SU-DHL-6 (cell line): ENCODE data around the gene LSM14B.

Source experiments
- H2AFZ ChIP-seq: fragments of 200-600 bp; sonication (generic); 2 replicates; pipeline ENCODE4 v1.6.1; 2014; ENCODE audit warnings: low read depth, mild to moderate bottlenecking, moderate library complexity, mixed read lengths, antibody characterized with exemption, low read length; ENCODE audit not compliant: severe bottlenecking
- H3F3A ChIP-seq: fragments of 200-600 bp; shearing (Covaris generic); 2 replicates; pipeline ENCODE4 v1.6.0; 2016; ENCODE audit warnings: antibody characterized with exemption, mild to moderate bottlenecking; ENCODE audit not compliant: insufficient read depth
- H3K27ac ChIP-seq: fragments of 200-600 bp; sonication (generic); 2 replicates; pipeline ENCODE4 v1.5.1; 2016; ENCODE audit warnings: low read depth, mild to moderate bottlenecking, low read length, moderate library complexity, mixed read lengths
- H3K27me3 ChIP-seq: fragments of 200-600 bp; sonication (generic), shearing (Covaris generic); 2 replicates; pipeline ENCODE4 v1.6.0; 2014; ENCODE audit warnings: mild to moderate bottlenecking, low read length
- H3K36me3 ChIP-seq: fragments of 200-600 bp; sonication (generic); 2 replicates; pipeline ENCODE4 v1.6.1; 2014; ENCODE audit warnings: mild to moderate bottlenecking, low read length, mixed read lengths
- H3K4me2 ChIP-seq: fragments of 300-600, 200-600 bp; shearing (Covaris generic), sonication (generic); 2 replicates; pipeline ENCODE4 v1.6.0; 2014; ENCODE audit warnings: low read length, low read depth, mild to moderate bottlenecking; ENCODE audit not compliant: poor library complexity, severe bottlenecking
- H3K4me3 ChIP-seq: fragments of 200-600 bp; sonication (generic); 2 replicates; pipeline ENCODE4 v1.5.1; 2014; ENCODE audit warnings: antibody characterized with exemption, low read length, mild to moderate bottlenecking, mixed read lengths; ENCODE audit not compliant: insufficient read depth, poor library complexity, severe bottlenecking
- H3K79me2 ChIP-seq: fragments of 200-600 bp; sonication (generic); 2 replicates; pipeline ENCODE4 v1.6.1; 2014; ENCODE audit warnings: mild to moderate bottlenecking, low read length, moderate library complexity; ENCODE audit not compliant: insufficient read depth
- H3K9ac ChIP-seq: fragments of 200-600 bp; sonication (generic); 2 replicates; pipeline ENCODE4 v1.7.0; 2014; ENCODE audit warnings: mild to moderate bottlenecking, low read length
- H3K9me2 ChIP-seq: fragments of 200-600 bp; sonication (generic); replicated peaks from 2 replicates; pipeline ENCODE4 v1.6.1; 2014; ENCODE audit warnings: low read length; ENCODE audit not compliant: insufficient read depth
- H3K9me3 ChIP-seq: fragments of 200-600 bp; sonication (generic); 2 replicates; pipeline ENCODE4 v1.6.1; 2014; ENCODE audit warnings: low read length, mixed read lengths; ENCODE audit not compliant: insufficient read depth
- H4K20me1 ChIP-seq: fragments of 200-600 bp; sonication (generic); 2 replicates; pipeline ENCODE4 v1.6.1; 2014; ENCODE audit warnings: low read depth, mild to moderate bottlenecking, antibody characterized with exemption, low read length, moderate library complexity, mixed read lengths
- EZH2phosphoT487 ChIP-seq: fragments of 200-600 bp; sonication (generic), shearing (Covaris generic); conservative IDR thresholded peaks from 2 replicates; pipeline ENCODE4 v1.6.1; 2018; ENCODE audit warnings: mild to moderate bottlenecking, antibody characterized with exemption, low read length, moderate library complexity, mixed read lengths
- TF ChIP-seq, protein P1 (sequence below): fragments of 200-600 bp; sonication (generic); IDR thresholded peaks from one replicate; pipeline ENCODE4 v1.5.1; 2017; ENCODE audit warnings: antibody characterized with exemption, mild to moderate bottlenecking, low read length, moderate library complexity; ENCODE audit not compliant: insufficient read depth, poor library complexity, severe bottlenecking

LSM14B gene

DNA sequence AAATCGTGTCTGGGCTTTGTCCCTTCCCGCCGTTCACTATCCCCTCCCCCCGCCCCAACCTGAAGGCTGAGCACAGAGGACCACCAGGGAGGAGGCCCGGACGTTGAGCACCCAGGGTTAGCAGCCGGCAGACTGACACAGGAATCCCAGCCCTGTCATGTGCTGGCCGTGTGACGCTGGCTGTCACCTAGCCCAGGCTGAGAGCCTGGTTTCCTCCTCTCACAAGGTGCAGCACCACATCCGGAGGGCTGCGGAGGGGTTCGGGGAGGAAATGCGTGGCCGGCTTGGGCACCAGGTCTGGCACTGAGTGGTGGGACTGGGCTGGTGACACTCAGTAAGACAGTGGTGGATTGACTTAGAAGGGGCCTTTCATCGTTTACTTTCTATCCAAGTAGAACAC is 4.6 kb upstream of the LSM14B start:
- TF ChIP-seq, protein P1, sequence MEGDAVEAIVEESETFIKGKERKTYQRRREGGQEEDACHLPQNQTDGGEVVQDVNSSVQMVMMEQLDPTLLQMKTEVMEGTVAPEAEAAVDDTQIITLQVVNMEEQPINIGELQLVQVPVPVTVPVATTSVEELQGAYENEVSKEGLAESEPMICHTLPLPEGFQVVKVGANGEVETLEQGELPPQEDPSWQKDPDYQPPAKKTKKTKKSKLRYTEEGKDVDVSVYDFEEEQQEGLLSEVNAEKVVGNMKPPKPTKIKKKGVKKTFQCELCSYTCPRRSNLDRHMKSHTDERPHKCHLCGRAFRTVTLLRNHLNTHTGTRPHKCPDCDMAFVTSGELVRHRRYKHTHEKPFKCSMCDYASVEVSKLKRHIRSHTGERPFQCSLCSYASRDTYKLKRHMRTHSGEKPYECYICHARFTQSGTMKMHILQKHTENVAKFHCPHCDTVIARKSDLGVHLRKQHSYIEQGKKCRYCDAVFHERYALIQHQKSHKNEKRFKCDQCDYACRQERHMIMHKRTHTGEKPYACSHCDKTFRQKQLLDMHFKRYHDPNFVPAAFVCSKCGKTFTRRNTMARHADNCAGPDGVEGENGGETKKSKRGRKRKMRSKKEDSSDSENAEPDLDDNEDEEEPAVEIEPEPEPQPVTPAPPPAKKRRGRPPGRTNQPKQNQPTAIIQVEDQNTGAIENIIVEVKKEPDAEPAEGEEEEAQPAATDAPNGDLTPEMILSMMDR: no peak
- no peak for TF ChIP-seq EZH2phosphoT487
- H2AFZ ChIP-seq: no peak overlapping the region
- no peaks in the 10 kb centered on the region for H3K27me3 ChIP-seq
- no peaks in the 10 kb centered on the region for H3K79me2 ChIP-seq
- peaks cover 10% of the 10 kb centered on the region; the same call in 1 of the 2 replicates for H3F3A ChIP-seq
- H4K20me1 ChIP-seq: no peaks in the 10 kb centered on the region
- H3K27ac ChIP-seq: no peak overlapping the region
- H3K36me3 ChIP-seq: no peaks in the 10 kb centered on the region
- H3K9ac ChIP-seq: no peak overlapping the region
- peaks cover 5% of the 10 kb centered on the region; the same call in 1 of the 2 replicates for H3K9me3 ChIP-seq
- H3K4me3 ChIP-seq: no peak overlapping the region
- no peaks in the 10 kb centered on the region for H3K9me2 ChIP-seq
- no peak overlapping the region for H3K4me2 ChIP-seq

GRCh38 chr20:62118113-62119043 is 3.9 kb upstream of the LSM14B start:
- no peaks in the 10 kb centered on the region for H3K36me3 ChIP-seq
- H2AFZ ChIP-seq: no peak overlapping the region
- H3F3A ChIP-seq: peaks cover 10% of the 10 kb centered on the region; the same call in 1 of the 2 replicates
- H3K9ac ChIP-seq: no peak overlapping the region
- H3K9me2 ChIP-seq: no peaks in the 10 kb centered on the region
- no peaks in the 10 kb centered on the region for H3K9me3 ChIP-seq
- no peaks in the 10 kb centered on the region for H3K27me3 ChIP-seq
- no peaks in the 10 kb centered on the region for H4K20me1 ChIP-seq
- no peak overlapping the region for H3K4me3 ChIP-seq
- TF ChIP-seq, protein P1: no peak
- no peak for TF ChIP-seq EZH2phosphoT487
- no peak overlapping the region for H3K4me2 ChIP-seq
- no peak overlapping the region for H3K27ac ChIP-seq
- H3K79me2 ChIP-seq: peaks cover 7% of the 10 kb centered on the region

DNA sequence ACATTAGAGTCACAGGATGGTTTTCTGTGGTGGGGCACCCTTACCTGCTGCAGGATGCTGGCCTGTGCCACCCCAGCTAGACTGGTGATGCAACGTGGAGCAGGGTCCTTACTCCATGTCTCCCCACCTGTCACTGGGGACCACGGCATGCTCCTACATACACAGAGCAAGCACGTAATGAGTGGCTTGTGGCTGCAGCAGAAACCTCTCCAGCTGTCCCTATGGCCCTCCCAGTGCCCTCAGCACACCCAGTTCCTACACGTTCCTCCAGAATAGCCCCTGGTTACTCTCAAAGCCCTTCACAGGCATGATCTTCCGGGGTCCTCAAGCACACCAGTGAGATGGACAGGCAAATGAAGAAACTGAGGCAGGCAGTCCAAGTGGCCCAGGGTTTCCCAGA is 3.2 kb upstream of the LSM14B start:
- Histone ChIP-seq H3K9me3 (no peaks in the 10 kb centered on the region), H3K9me2 (no peaks in the 10 kb centered on the region), H3K36me3 (no peaks in the 10 kb centered on the region), H3K27ac (no peak overlapping the region), H2AFZ (no peak overlapping the region), H3K4me2 (no peak overlapping the region), H3K79me2 (peaks cover 14% of the 10 kb centered on the region), H3K9ac (no peak overlapping the region), H3K27me3 (no peaks in the 10 kb centered on the region), H4K20me1 (no peaks in the 10 kb centered on the region; the same call in 1 of the 2 replicates), H3K4me3 (no peak overlapping the region), H3F3A (peaks cover 10% of the 10 kb centered on the region; the same call in 1 of the 2 replicates)
- no peak for TF ChIP-seq EZH2phosphoT487
- TF ChIP-seq, protein P1: no peak
